GM12875 (cell line): Measurements from ENCODE around the gene APOH.
"Not testable (repeated sequence)": the region's sequence is repeated elsewhere in the genome, so short reads cannot be mapped to it uniquely, and the experiment has no call there.

Source experiments
- H3K4me3 ChIP-seq: one replicate; pipeline ENCODE4 v1.5.1; 2011; ENCODE audit warnings: low read depth, low read length, control low read depth
- CTCF ChIP-seq: IDR thresholded peaks from 2 replicates; pipeline ENCODE4 v1.5.1; 2011; ENCODE audit warnings: low read depth, mild to moderate bottlenecking, control low read depth, inconsistent platforms, low read length, moderate library complexity, borderline replicate concordance; ENCODE audit not compliant: insufficient read depth

Gene APOH

GRCh38 chr17:66255527-66255971, 26.3 kb upstream of the APOH start:
- no peak for TF ChIP-seq CTCF
- H3K4me3 ChIP-seq: no peak overlapping the region

GRCh38 chr17:66255112-66255511, 25.9 kb upstream of the APOH start:
- no peak overlapping the region for H3K4me3 ChIP-seq
- TF ChIP-seq CTCF: peak; percentile 39; the same call in 1 of the 2 replicates

- H3K4me3 ChIP-seq: not testable (repeated sequence)
These were observed 24.2 kb upstream of the APOH start for GRCh38 chr17:66253458-66253857.

- no peak for TF ChIP-seq CTCF
These were observed 21.5 kb upstream of the APOH start for GRCh38 chr17:66250686-66251085.

GRCh38 chr17:66248285-66248684, 19.1 kb upstream of the APOH start:
- H3K4me3 ChIP-seq: no peak overlapping the region
- no peak for TF ChIP-seq CTCF

More at GRCh38 chr17:66250686-66251085, 21.5 kb upstream of the APOH start:
- H3K4me3 ChIP-seq: no peak overlapping the region

- no peak overlapping the region for H3K4me3 ChIP-seq
- TF ChIP-seq CTCF: no peak
These were observed 12.6 kb upstream of the APOH start for GRCh38 chr17:66241839-66242238.

- H3K4me3 ChIP-seq: no peak overlapping the region
- no peak for TF ChIP-seq CTCF
These were observed 11.4 kb upstream of the APOH start for GRCh38 chr17:66240630-66241029.

GRCh38 chr17:66240013-66240412, 10.8 kb upstream of the APOH start:
- H3K4me3 ChIP-seq: no peak overlapping the region
- no peak for TF ChIP-seq CTCF
